Osteocyte (in vitro differentiated cells): ENCODE results near the gene B3GAT3. TPM values are rescaled to one million over a fixed set of nuclear protein-coding genes. Genes with fewer than 3 reads are reported as not detected.
A peak's percentile ranks its signal among the peaks of the same experiment; 100 is the strongest.
"Not testable (repeated sequence)": the region's sequence is repeated elsewhere in the genome, so short reads cannot be mapped to it uniquely, and the experiment has no call there.

Experiments used
- DNase-seq: peaks from one replicate; pipeline ENCODE4 v3.0.0; 2021; ENCODE audit warnings: mixed read lengths; ENCODE audit not compliant: unreplicated experiment; ENCODE audit errors: extremely low spot score
- H3K27ac Mint-ChIP-seq: one replicate; pipeline ENCODE4 v1.8.0; 2021; ENCODE audit warnings: mild to moderate bottlenecking, mixed read lengths; ENCODE audit not compliant: unreplicated experiment
- H3K27me3 Mint-ChIP-seq: one replicate; pipeline ENCODE4 v1.8.0; 2021; ENCODE audit warnings: mixed read lengths; ENCODE audit not compliant: unreplicated experiment
- H3K36me3 Mint-ChIP-seq: one replicate; pipeline ENCODE4 v1.8.0; 2021; ENCODE audit warnings: mixed read lengths; ENCODE audit not compliant: unreplicated experiment
- H3K4me1 Mint-ChIP-seq: one replicate; pipeline ENCODE4 v1.8.0; 2021; ENCODE audit warnings: mixed read lengths; ENCODE audit not compliant: unreplicated experiment
- H3K4me3 Mint-ChIP-seq: one replicate; pipeline ENCODE4 v1.8.0; 2021; ENCODE audit warnings: mild to moderate bottlenecking, moderate library complexity, mixed read lengths; ENCODE audit not compliant: unreplicated experiment
- H3K9me3 Mint-ChIP-seq: one replicate; pipeline ENCODE4 v1.8.0; 2021; ENCODE audit warnings: mixed read lengths; ENCODE audit not compliant: unreplicated experiment
- CTCF ChIP-seq: fragments of 200-600 bp; sonication (generic); IDR thresholded peaks from 2 replicates; pipeline ENCODE4 v1.5.0; 2021; ENCODE audit warnings: antibody characterized with exemption, mild to moderate bottlenecking, moderate library complexity
- total RNA-seq: library from RNA; stranded (reverse); gene quantifications from 2 replicates; pipeline ENCODE4 v1.2.1, GENCODE V29; 2021

B3GAT3 gene
- total RNA-seq, 1 donor from 2014 or later: 35.8 TPM

- TF ChIP-seq CTCF: peak; percentile 45
- peak overlapping the region; percentile 90 for H3K4me3 Mint-ChIP-seq
- H3K4me1 Mint-ChIP-seq: peaks cover 33% of the 10 kb centered on the region
- H3K27me3 Mint-ChIP-seq: no peaks in the 10 kb centered on the region
- H3K9me3 Mint-ChIP-seq: no peaks in the 10 kb centered on the region
- no peak overlapping the region for H3K27ac Mint-ChIP-seq
- peaks cover 5% of the 10 kb centered on the region for H3K36me3 Mint-ChIP-seq
- DNase-seq: no peak
These were observed 32.7 kb downstream of the B3GAT3 start for GRCh38 chr11:62588966-62589637.

GRCh38 chr11:62585356-62585755 lies 36.4 kb downstream of the B3GAT3 start:
- not testable (repeated sequence) for H3K27me3 Mint-ChIP-seq, H3K4me1 Mint-ChIP-seq, H3K4me3 Mint-ChIP-seq, H3K27ac Mint-ChIP-seq, H3K9me3 Mint-ChIP-seq, H3K36me3 Mint-ChIP-seq, DNase-seq

GRCh38 chr11:62581735-62582134 lies 40.1 kb downstream of the B3GAT3 start:
- H3K4me1 Mint-ChIP-seq, H3K9me3 Mint-ChIP-seq, DNase-seq, H3K27ac Mint-ChIP-seq, H3K27me3 Mint-ChIP-seq, H3K4me3 Mint-ChIP-seq: not testable (repeated sequence)
- H3K36me3 Mint-ChIP-seq: peaks cover 11% of the 10 kb centered on the region

GRCh38 chr11:62580959-62581715 lies 40.6 kb downstream of the B3GAT3 start:
- H3K4me1 Mint-ChIP-seq: peaks cover 3% of the 10 kb centered on the region

GRCh38 chr11:62579252-62579651 lies 42.5 kb downstream of the B3GAT3 start:
- peaks cover 19% of the 10 kb centered on the region for H3K4me1 Mint-ChIP-seq
- H3K36me3 Mint-ChIP-seq: peaks cover 14% of the 10 kb centered on the region
- H3K27me3 Mint-ChIP-seq: no peaks in the 10 kb centered on the region

More at GRCh38 chr11:62580959-62581715, 40.6 kb downstream of the B3GAT3 start:
- H3K27me3 Mint-ChIP-seq: no peaks in the 10 kb centered on the region
- peaks cover 14% of the 10 kb centered on the region for H3K36me3 Mint-ChIP-seq
- no peaks in the 10 kb centered on the region for H3K9me3 Mint-ChIP-seq
- no peak for TF ChIP-seq CTCF
- H3K27ac Mint-ChIP-seq: no peak overlapping the region
- H3K4me3 Mint-ChIP-seq: no peak overlapping the region
- DNase-seq: no peak

More at GRCh38 chr11:62579252-62579651, 42.5 kb downstream of the B3GAT3 start:
- H3K9me3 Mint-ChIP-seq: no peaks in the 10 kb centered on the region
- H3K27ac Mint-ChIP-seq: no peak overlapping the region
- no peak for TF ChIP-seq CTCF
- DNase-seq: no peak
- no peak overlapping the region for H3K4me3 Mint-ChIP-seq
